GM21360 (cell line): ENCODE data around the gene PPP4R1.

ENCODE experiments used
- ATAC-seq: cut with Tn5 transposase; IDR thresholded peaks from one replicate; pipeline ENCODE4 v1.9.1; 2021; ENCODE audit warnings: mild to moderate bottlenecking, moderate library complexity; ENCODE audit not compliant: unreplicated experiment

PPP4R1 gene

GRCh38 chr18:9508446-9509025 is 105.8 kb downstream of the PPP4R1 start:
- ATAC-seq, result no peak

GRCh38 chr18:9507565-9508088 is 106.7 kb downstream of the PPP4R1 start:
- no peak for ATAC-seq

- ATAC-seq, result no peak
Observed at GRCh38 chr18:9506046-9506792, 108.1 kb downstream of the PPP4R1 start.
